ENCODE measurements around the gene SEMA5A. TPM values are rescaled to one million over a fixed set of nuclear protein-coding genes. Genes with fewer than 3 reads are reported as not detected.
A peak's percentile ranks its signal among the peaks of the same experiment; 100 is the strongest.

The SEMA5A gene, protein sequence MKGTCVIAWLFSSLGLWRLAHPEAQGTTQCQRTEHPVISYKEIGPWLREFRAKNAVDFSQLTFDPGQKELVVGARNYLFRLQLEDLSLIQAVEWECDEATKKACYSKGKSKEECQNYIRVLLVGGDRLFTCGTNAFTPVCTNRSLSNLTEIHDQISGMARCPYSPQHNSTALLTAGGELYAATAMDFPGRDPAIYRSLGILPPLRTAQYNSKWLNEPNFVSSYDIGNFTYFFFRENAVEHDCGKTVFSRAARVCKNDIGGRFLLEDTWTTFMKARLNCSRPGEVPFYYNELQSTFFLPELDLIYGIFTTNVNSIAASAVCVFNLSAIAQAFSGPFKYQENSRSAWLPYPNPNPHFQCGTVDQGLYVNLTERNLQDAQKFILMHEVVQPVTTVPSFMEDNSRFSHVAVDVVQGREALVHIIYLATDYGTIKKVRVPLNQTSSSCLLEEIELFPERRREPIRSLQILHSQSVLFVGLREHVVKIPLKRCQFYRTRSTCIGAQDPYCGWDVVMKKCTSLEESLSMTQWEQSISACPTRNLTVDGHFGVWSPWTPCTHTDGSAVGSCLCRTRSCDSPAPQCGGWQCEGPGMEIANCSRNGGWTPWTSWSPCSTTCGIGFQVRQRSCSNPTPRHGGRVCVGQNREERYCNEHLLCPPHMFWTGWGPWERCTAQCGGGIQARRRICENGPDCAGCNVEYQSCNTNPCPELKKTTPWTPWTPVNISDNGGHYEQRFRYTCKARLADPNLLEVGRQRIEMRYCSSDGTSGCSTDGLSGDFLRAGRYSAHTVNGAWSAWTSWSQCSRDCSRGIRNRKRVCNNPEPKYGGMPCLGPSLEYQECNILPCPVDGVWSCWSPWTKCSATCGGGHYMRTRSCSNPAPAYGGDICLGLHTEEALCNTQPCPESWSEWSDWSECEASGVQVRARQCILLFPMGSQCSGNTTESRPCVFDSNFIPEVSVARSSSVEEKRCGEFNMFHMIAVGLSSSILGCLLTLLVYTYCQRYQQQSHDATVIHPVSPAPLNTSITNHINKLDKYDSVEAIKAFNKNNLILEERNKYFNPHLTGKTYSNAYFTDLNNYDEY
- 10 to 100 TPM in 1 of 2 donors, 1 to 10 TPM in 1; 3.4 to 40.2 TPM for total RNA-seq

DNA sequence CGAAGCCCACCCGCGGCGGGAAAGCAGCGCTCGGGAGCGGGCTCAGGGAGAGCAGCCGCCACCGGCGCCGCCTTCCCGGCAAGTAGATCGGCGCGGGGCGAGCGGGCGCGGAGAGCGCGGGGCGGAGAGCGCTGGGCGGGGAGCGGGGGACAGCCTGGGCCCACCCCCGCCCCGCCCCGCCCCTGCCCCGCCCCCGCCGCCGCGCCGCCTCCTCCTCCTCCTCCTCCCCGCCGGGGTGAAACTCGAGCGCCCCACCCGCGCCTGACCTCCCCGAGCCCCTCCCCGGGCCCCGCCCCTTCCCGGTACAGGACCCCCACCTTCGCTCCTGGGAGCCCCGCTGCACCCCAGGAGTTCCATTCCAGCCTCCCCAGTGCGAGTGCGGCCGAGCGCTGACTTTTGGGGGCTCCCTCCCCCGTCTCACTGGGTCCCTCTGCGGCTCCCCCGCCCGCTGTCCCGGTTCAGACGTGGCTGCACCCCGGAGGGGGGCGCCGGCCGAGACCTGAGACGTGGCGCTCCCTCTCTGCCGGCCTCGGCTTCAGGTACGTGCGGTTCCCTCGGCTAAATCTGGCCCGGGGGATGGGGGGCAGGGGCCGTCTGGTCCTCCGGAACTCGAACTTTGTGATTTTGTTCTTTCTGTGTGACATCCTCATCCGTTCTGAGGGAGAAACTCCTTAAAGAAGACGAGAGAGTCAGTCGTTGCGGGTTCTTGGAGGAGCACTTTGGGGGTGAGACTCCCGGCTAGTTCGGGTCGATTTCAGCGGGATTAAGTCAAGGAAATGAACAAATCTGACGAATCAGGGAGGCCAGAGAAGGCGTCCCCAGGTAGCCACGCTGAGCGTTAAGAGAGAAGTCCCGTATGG is at the start of gene SEMA5A:
TSS of gene SEMA5A (minus strand) at position 84 of the 860 bp plus-strand sequence. CDS start 166,129 bp downstream, outside the sequence.
- Histone ChIP-seq H3K4me3 (peak within 1 kb of the TSS; percentile 81 to 96), H3K27me3 (no peaks in the 10 kb centered on the region), H3K36me3 (replicated peaks in 1 of 2; ENCODE audit: insufficient read depth in 1 of 2, low read depth in 2 of 2) (peaks cover 0 to 9% of the 10 kb centered on the region in 2 donors), H3K9me3 (no peaks in the 10 kb centered on the region), H3K4me1 (peaks cover 15% of the 10 kb centered on the region), H3K27ac (peak within 1 kb of the TSS; percentile 88 to 96 (median 92))
- 0 to 2% methylated on average over 9 to 56 of the region's 84 CpGs for WGBS, 2 donors
- ATAC-seq (peak; percentile 83), DNase-seq (peak; percentile 81 to 87 (median 82))
- intact Hi-C loops (cut with DNase I): loop anchor here (10.0 kb wide), 1 partner anchor 699 kb away; the partner anchor contains the start of gene ATPSCKMT
- TF ChIP-seq, protein P1, sequence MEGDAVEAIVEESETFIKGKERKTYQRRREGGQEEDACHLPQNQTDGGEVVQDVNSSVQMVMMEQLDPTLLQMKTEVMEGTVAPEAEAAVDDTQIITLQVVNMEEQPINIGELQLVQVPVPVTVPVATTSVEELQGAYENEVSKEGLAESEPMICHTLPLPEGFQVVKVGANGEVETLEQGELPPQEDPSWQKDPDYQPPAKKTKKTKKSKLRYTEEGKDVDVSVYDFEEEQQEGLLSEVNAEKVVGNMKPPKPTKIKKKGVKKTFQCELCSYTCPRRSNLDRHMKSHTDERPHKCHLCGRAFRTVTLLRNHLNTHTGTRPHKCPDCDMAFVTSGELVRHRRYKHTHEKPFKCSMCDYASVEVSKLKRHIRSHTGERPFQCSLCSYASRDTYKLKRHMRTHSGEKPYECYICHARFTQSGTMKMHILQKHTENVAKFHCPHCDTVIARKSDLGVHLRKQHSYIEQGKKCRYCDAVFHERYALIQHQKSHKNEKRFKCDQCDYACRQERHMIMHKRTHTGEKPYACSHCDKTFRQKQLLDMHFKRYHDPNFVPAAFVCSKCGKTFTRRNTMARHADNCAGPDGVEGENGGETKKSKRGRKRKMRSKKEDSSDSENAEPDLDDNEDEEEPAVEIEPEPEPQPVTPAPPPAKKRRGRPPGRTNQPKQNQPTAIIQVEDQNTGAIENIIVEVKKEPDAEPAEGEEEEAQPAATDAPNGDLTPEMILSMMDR (IDR thresholded peaks at IDR 0.05): peak in 1 of 7 experiments; percentile 16
- peak; percentile 34 to 80 (median 78) for TF ChIP-seq POLR2A (IDR thresholded peaks at IDR 0.05)

DNA sequence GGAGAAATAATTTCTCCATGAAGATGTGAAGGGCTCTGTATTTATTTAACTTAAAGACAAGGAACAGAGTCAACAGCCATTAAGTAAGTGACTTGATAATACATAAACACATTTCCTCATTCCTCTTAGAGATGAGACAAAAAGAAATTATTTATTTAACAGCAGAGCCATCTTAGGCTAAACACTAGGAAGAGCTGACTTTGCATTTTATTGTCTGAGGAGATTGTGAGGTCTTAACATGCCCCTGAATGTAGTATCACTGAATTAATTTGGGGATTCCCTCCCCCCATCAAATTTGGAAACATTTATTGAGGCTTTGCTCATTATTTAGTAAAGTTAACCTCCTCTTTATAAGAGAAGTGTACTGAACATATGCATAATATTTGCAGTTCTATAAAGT is 49.0 kb upstream of the SEMA5A start:
- no peak for ATAC-seq
- intact Hi-C loops (cut with DNase I): no loop called here
- no peaks in the 10 kb centered on the region for H3K36me3 ChIP-seq (replicated peaks in 1 of 2; ENCODE audit: insufficient read depth in 1 of 2, low read depth in 2 of 2)
- DNase-seq: no peak
- H3K4me1 ChIP-seq: peaks cover 5% of the 10 kb centered on the region
- H3K9me3 ChIP-seq: no peaks in the 10 kb centered on the region
- H3K4me3 ChIP-seq: no peak overlapping the region
- TF ChIP-seq, protein P1 (IDR thresholded peaks at IDR 0.05): no peak
- no peak for TF ChIP-seq POLR2A (IDR thresholded peaks at IDR 0.05)
- H3K27me3 ChIP-seq: no peaks in the 10 kb centered on the region
- no peak overlapping the region for H3K27ac ChIP-seq

DNA sequence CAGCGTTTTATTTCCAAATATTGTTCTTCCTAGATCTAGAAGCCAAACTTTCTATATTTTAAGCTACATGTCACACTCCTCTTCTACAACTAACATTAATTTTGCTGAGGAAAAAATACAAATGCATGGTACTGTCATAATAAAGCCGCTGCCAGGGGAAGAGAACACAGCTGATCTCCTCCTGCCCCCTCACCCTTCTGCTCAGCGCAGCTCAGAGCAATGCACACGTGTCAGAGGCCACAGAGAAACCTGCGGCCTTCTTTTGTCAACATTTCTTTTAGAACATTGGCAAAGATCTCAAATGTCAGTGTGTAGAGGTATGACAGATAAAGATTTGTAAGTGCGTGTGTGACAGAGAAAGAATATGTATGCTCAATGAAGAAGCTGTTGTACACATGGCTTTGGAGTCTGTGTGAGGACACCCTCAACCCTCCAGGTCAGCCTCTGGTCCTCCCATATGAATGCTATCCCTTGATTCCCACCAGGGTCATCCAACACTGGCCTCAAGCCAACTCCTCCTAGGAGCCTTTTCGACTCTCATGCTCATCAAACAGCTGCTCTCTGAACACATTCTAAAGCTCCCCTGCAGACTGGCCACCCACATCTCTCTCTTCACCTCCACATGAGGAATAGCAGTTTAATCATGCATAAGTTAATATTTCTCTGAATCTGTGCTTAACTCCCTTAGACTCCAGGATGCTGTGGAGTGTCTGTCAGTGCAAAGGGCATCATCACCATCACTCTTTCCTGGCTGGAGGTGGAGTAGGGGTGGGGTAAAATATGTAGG is 43.4 kb upstream of the SEMA5A start:
- TF ChIP-seq, protein P1 (IDR thresholded peaks at IDR 0.05): no peak
- no peak for TF ChIP-seq POLR2A (IDR thresholded peaks at IDR 0.05)
- Histone ChIP-seq H3K27me3 (no peaks in the 10 kb centered on the region), H3K9me3 (no peaks in the 10 kb centered on the region), H3K4me3 (no peak overlapping the region), H3K36me3 (replicated peaks in 1 of 2; ENCODE audit: insufficient read depth in 1 of 2, low read depth in 2 of 2) (no peaks in the 10 kb centered on the region), H3K4me1 (no peaks in the 10 kb centered on the region), H3K27ac (no peak overlapping the region)
- WGBS, 2 donors: 71 to 80% methylated on average over 7 of the region's 7 CpGs
- intact Hi-C loops (cut with DNase I): no loop called here
- DNase-seq: no peak
- ATAC-seq: no peak

DNA sequence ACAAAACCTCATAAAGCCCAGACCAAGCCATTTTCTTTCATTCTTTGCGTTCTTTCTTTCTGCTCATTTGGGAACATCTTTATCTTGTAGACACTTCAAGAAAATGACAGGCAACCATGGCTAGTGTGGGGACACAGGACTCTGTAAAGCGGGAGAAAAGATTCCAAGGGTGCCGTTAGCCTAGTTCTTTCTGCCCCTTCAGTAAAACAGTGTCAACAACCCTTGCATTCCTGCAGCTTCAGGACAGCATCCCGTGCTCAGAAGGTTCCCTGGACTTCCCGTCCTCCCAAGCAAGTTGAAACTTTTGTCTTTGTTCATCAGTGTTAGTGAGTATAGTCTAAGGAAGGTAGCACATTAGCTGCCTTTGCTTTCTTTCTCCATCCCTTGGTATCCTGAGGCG is 42.4 kb upstream of the SEMA5A start:
- H3K36me3 ChIP-seq (replicated peaks in 1 of 2; ENCODE audit: insufficient read depth in 1 of 2, low read depth in 2 of 2): no peaks in the 10 kb centered on the region
- no peaks in the 10 kb centered on the region for H3K27me3 ChIP-seq
- no peak overlapping the region for H3K27ac ChIP-seq
- intact Hi-C loops (cut with DNase I): no loop called here
- no peaks in the 10 kb centered on the region for H3K9me3 ChIP-seq
- no peak overlapping the region for H3K4me3 ChIP-seq
- 69 to 75% methylated on average over 6 of the region's 6 CpGs for WGBS, 2 donors
- no peak for DNase-seq
- TF ChIP-seq POLR2A (IDR thresholded peaks at IDR 0.05): no peak
- TF ChIP-seq, protein P1 (IDR thresholded peaks at IDR 0.05): no peak
- H3K4me1 ChIP-seq: no peaks in the 10 kb centered on the region
- ATAC-seq: no peak
